ENCODE measurements around the gene FAM210A. TPM values are rescaled to one million over a fixed set of nuclear protein-coding genes. Genes with fewer than 3 reads are reported as not detected.

FAM210A gene
- total RNA-seq, 1 experiment from 2014 or later: 21.0 TPM

DNA sequence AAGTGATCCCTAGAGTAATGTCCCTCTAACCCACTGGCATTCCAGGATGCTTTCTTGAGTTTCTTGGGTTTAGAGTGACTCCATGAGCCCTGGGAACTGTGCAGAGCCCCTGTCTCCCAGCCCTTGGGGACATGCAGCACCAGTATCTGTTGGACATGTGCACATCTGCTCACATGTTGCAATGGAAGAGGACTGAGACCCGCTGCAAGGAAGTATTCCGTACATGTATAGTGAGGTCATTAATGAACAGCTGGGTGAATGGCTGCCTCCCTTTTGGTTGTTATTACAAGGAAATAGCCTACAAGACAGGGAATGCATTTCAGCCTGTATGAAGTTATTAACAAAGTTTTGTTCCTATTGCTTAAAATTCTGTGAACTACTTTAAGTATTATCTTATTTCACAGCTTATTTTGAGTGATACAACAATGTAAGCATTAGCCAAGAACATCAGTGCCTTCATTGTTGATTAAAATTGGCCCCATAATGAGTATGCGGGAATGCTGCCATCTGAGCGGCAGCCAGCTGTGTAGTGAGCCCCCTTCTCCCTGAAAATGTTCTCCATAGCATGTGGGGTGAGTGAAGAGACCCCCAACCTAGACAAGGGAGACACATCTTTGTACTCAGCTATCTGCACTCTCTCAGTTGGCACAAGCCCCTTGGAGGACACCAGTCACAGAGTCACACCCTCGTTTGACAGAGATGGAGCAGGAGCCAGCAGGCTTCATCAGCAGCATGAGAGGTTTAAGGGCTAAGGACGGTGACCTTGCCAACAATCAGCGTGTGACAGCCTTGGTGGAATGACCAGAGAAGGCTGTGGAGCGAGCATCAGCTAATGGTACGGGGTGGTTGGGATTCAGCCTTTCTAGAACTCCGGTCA lies 87.4 kb downstream of the FAM210A start:
- in situ Hi-C loops (cut with HindIII; ENCODE audit: low pct_unique_long_range_greater_than_20kb, low sequenced_read_pairs): no loop called here
- Histone ChIP-seq H3K36me3 (ENCODE audit: control insufficient read depth, insufficient read depth, low read length) (no peaks in the 10 kb centered on the region), H3K27ac (ENCODE audit: low read length) (no peak overlapping the region), H3K4me1 (ENCODE audit: control insufficient read depth, insufficient read depth, low read length) (no peaks in the 10 kb centered on the region), H3K9me3 (ENCODE audit: control insufficient read depth, insufficient read depth, low read depth, low read length) (no peaks in the 10 kb centered on the region), H3K27me3 (ENCODE audit: control insufficient read depth, insufficient read depth, low read length) (0 out of 2 replicates have a peak, but pooled peaks cover 3% of the 10 kb centered on the region), H3K4me3 (ENCODE audit: low read depth in 2 of 2, low read length in 2 of 2) (no peak overlapping the region)
- no peak for ATAC-seq
- CTCF ChIA-PET: no interaction called here
- no peak for TF ChIP-seq POLR2AphosphoS5 (IDR thresholded peaks at IDR 0.05; ENCODE audit: low read depth, low read length)
- TF ChIP-seq SIN3A (IDR thresholded peaks at IDR 0.05; ENCODE audit: borderline replicate concordance, insufficient read depth, low read depth, low read length): no peak
- TF ChIP-seq, protein P1, sequence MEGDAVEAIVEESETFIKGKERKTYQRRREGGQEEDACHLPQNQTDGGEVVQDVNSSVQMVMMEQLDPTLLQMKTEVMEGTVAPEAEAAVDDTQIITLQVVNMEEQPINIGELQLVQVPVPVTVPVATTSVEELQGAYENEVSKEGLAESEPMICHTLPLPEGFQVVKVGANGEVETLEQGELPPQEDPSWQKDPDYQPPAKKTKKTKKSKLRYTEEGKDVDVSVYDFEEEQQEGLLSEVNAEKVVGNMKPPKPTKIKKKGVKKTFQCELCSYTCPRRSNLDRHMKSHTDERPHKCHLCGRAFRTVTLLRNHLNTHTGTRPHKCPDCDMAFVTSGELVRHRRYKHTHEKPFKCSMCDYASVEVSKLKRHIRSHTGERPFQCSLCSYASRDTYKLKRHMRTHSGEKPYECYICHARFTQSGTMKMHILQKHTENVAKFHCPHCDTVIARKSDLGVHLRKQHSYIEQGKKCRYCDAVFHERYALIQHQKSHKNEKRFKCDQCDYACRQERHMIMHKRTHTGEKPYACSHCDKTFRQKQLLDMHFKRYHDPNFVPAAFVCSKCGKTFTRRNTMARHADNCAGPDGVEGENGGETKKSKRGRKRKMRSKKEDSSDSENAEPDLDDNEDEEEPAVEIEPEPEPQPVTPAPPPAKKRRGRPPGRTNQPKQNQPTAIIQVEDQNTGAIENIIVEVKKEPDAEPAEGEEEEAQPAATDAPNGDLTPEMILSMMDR (IDR thresholded peaks at IDR 0.05): no peak
- no peak for TF ChIP-seq TCF7L2 (IDR thresholded peaks at IDR 0.05; ENCODE audit: low read depth, low read length)
- TF ChIP-seq, protein P2, sequence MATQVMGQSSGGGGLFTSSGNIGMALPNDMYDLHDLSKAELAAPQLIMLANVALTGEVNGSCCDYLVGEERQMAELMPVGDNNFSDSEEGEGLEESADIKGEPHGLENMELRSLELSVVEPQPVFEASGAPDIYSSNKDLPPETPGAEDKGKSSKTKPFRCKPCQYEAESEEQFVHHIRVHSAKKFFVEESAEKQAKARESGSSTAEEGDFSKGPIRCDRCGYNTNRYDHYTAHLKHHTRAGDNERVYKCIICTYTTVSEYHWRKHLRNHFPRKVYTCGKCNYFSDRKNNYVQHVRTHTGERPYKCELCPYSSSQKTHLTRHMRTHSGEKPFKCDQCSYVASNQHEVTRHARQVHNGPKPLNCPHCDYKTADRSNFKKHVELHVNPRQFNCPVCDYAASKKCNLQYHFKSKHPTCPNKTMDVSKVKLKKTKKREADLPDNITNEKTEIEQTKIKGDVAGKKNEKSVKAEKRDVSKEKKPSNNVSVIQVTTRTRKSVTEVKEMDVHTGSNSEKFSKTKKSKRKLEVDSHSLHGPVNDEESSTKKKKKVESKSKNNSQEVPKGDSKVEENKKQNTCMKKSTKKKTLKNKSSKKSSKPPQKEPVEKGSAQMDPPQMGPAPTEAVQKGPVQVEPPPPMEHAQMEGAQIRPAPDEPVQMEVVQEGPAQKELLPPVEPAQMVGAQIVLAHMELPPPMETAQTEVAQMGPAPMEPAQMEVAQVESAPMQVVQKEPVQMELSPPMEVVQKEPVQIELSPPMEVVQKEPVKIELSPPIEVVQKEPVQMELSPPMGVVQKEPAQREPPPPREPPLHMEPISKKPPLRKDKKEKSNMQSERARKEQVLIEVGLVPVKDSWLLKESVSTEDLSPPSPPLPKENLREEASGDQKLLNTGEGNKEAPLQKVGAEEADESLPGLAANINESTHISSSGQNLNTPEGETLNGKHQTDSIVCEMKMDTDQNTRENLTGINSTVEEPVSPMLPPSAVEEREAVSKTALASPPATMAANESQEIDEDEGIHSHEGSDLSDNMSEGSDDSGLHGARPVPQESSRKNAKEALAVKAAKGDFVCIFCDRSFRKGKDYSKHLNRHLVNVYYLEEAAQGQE (IDR thresholded peaks at IDR 0.05; ENCODE audit: insufficient read depth in 1 of 2, low read depth in 2 of 2, low read length in 1 of 2): no peak
- DNase-seq (ENCODE audit: low read depth, low spot score): no peak
- POLR2A ChIA-PET: no interaction called here
- no TSS peak for BruUV-seq (replicated peaks)
- intact Hi-C loops (cut with micrococcal nuclease; ENCODE audit: unreplicated experiment): no loop called here

- ATAC-seq: no peak
- ChIA-PET POLR2A (no interaction called here), CTCF (no interaction called here)
- TF ChIP-seq, protein P1 (IDR thresholded peaks at IDR 0.05): no peak
- TF ChIP-seq SIN3A (IDR thresholded peaks at IDR 0.05; ENCODE audit: borderline replicate concordance, insufficient read depth, low read depth, low read length) (no peak), TCF7L2 (IDR thresholded peaks at IDR 0.05; ENCODE audit: low read depth, low read length) (no peak), POLR2AphosphoS5 (IDR thresholded peaks at IDR 0.05; ENCODE audit: low read depth, low read length) (no peak)
- TF ChIP-seq, protein P2 (IDR thresholded peaks at IDR 0.05; ENCODE audit: insufficient read depth in 1 of 2, low read depth in 2 of 2, low read length in 1 of 2): no peak
- Histone ChIP-seq H3K36me3 (ENCODE audit: control insufficient read depth, insufficient read depth, low read length) (no peaks in the 10 kb centered on the region), H3K9me3 (ENCODE audit: control insufficient read depth, insufficient read depth, low read depth, low read length) (no peaks in the 10 kb centered on the region), H3K4me1 (ENCODE audit: control insufficient read depth, insufficient read depth, low read length) (no peaks in the 10 kb centered on the region), H3K27me3 (ENCODE audit: control insufficient read depth, insufficient read depth, low read length) (0 out of 2 replicates have a peak, but pooled peaks cover 3% of the 10 kb centered on the region), H3K4me3 (ENCODE audit: low read depth in 2 of 2, low read length in 2 of 2) (no peak overlapping the region), H3K27ac (ENCODE audit: low read length) (no peak overlapping the region)
- intact Hi-C loops (cut with micrococcal nuclease; ENCODE audit: unreplicated experiment): no loop called here
- no TSS peak for BruUV-seq (replicated peaks)
- DNase-seq (ENCODE audit: low read depth, low spot score): no peak
- in situ Hi-C loops (cut with HindIII; ENCODE audit: low pct_unique_long_range_greater_than_20kb, low sequenced_read_pairs): no loop called here
Measured at GRCh38 chr18:13635046-13635445, 91.3 kb downstream of the FAM210A start.
